HG03103 (cell line): ENCODE results near the gene PRR36.
"Not testable (repeated sequence)": the region's sequence is repeated elsewhere in the genome, so short reads cannot be mapped to it uniquely, and the experiment has no call there.

Source experiments
- ATAC-seq: cut with Tn5 transposase; IDR thresholded peaks from one replicate; pipeline ENCODE4 v1.9.1; 2021; ENCODE audit warnings: low read depth; ENCODE audit not compliant: unreplicated experiment

The PRR36 gene

GRCh38 chr19:7861619-7862412 is 12.4 kb downstream of the PRR36 start:
- no peak for ATAC-seq

GRCh38 chr19:7860714-7861618 is 13.2 kb downstream of the PRR36 start:
- no peak for ATAC-seq

DNA sequence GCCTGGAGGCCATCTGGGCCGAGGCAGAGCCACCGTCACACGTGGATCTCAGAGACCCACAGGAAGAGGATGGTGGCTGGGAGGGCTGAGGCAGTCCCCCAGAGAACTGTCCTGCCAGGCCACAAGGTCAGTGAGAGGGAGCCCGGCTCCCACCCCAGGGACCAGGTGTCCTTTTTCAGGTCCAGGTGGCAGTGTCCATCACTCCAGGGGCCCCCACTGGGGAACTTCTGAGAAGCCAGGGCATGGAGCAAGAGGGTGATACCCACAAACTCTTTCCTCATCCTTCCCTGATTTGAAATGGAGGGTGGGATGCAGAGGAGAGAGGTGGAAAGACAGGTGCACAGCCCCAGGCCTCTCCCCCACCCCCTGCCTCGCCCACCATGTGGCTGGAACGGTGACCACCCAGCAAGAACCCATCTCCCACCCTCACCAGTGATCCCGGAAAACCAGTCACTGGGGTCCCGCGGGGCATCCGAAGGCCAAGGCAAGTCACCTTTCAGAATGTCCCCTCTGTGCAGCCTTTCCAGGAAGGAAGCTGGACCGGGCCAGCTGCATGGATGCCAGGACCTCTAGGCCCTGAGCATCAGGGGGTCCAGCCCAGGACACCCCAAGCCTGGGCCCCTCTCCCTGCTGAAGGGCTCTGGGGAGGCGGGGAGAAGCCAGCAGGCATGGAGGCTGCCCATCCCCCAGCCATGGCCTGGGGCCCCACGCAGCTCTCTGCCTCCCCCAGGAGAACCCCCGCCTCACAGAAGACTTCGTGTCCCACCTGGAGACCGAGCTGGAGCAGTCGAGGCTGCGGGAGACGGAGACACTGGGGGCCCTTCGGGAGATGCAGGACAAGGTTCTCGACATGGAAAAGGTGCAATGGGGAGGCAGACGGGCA is 14.1 kb downstream of the PRR36 start:
- ATAC-seq = no peak

GRCh38 chr19:7859087-7859486 is 15.1 kb downstream of the PRR36 start:
- ATAC-seq = not testable (repeated sequence)

DNA sequence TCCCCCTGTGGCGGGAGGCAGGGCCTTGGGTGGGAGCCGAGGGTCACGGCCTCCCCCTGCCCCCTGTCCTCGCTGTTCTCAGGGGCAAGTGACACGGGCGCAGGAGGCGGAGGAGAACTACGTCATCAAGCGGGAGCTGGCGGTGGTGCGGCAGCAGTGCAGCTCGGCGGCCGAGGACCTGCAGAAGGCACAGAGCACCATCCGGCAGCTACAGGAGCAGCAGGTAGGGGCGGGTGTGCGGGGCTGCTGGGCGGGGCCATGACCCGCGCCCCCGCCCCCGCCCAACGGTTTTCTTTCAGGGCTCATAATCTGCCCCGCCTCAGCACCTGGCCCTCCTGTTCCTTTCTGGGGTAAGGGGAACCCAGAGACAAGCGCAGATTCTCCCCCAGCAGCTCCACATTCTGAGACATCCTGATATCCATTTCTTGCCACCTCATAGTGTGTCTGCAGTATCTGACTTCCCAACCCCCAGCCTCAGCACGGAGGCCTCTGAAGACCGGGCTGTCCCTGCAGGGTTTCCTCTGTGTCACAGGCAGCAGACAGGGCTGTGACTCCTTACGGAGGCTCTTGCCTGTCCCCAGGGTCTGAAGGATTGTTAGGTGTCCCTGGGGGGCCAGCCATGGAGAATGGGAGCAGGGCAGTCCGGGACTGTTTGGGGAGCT is 15.9 kb downstream of the PRR36 start:
- ATAC-seq = no peak

GRCh38 chr19:7857727-7858108 is 16.5 kb downstream of the PRR36 start:
- no peak for ATAC-seq

DNA sequence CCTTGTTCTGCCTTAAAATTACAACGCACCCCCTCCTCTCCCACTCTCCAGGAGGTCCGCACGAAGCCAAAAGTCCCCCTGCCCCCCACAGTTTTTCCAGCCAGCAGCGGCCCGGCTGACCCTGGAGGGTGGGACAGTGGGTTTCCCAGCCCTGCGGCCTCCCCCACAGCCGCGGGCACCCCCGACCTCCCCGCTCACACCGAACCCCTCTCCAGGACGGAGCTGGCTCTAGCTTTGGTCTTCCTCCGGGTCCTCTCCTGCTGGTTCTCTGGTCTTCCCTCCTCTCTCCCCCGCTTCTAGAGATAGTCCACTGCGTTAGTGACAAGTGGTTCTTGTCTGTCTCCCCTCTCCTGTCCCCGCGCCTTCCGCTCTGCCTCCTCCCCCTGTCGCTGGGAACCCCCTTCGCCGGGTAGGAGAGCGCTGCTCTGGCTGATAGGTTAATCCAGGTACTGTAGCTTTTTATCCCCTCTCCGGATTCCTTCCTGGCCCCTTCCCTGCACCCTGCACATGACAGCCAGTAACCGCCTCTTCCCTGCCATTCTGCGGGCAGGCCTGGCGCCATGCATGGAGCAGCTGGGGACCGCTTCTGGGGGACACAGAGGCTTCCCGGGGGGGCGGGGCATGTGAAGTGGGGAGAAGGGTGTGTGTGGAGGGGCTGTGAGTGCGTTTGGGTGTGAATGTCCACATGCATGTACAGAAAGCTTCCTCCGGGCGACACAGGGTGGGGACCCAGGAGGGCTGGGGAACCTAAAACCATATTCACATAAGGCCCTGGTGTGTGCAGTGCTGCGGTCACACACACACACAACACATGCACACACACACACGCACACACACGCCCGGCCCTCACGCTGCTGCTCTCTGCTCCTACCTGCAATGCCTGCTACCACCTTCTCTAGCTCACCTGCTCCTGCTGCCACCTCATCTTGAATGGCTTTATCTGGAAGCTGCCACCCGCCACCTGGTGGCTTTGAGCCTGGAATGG is 17.2 kb downstream of the PRR36 start:
- no peak for ATAC-seq

DNA sequence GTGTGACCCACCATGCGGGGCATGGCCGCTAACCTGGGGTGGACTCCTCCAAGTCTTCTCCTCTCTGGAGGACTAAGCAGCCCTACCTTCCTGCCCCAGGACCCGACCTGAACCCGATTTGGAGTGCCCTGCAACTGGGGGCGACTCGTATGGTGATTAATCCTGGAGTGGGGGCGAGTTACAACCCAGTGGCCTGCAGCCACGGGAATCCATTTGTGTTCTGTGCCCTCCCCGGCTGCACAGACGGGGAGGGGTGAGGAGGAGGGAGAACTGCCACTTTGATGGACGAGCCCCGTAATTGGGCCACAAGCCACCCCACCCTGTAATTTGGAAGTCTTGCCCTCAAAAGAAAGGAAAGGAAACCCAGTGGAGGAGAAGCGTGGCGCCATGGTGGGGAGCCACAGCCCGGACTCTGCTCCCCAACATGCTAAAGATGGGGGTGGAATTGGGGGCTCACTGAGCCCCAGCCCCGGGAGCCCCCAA is 18.0 kb downstream of the PRR36 start:
- no peak for ATAC-seq

- ATAC-seq = no peak
These were observed 18.6 kb downstream of the PRR36 start for GRCh38 chr19:7855426-7856108.

GRCh38 chr19:7853770-7854128 is 20.4 kb downstream of the PRR36 start:
- no peak for ATAC-seq

GRCh38 chr19:7852851-7853769 is 21.1 kb downstream of the PRR36 start:
- no peak for ATAC-seq

GRCh38 chr19:7851623-7852500 is 22.3 kb downstream of the PRR36 start:
- ATAC-seq = no peak

DNA sequence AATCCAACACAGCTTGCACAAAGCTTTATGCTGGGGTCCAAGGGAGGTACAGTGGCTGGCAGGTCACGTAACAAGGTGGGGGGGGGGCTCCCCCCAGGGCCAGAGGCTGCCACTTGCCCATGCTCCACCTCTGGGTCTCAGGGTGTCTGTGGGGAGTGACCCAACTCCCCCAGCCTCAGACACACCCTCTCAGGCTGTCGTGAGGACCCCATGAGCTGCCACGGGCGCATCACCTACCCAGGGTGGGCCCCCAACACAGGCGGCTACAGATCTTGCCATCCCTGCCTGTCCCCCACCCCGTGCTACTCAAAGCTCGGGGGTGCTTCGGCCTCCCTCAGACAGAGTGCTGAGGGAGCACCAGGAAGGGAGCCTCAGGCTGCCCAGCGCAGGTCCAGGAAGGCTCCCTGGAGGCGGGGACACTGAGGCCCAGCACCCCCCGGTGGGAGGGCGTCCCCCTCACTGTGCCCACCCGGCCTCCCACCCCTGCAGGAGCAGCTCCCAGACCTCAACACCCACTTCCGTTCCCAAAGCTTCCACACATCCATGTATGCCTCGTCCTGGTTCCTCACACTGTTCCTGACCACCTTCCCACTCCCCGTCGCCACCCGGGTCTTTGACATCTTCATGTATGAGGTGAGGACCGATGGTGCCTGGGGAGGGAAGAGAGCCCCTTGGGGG is 23.1 kb downstream of the PRR36 start:
- no peak for ATAC-seq

- no peak for ATAC-seq
These were observed 24.0 kb downstream of the PRR36 start for GRCh38 chr19:7850000-7850813.

DNA sequence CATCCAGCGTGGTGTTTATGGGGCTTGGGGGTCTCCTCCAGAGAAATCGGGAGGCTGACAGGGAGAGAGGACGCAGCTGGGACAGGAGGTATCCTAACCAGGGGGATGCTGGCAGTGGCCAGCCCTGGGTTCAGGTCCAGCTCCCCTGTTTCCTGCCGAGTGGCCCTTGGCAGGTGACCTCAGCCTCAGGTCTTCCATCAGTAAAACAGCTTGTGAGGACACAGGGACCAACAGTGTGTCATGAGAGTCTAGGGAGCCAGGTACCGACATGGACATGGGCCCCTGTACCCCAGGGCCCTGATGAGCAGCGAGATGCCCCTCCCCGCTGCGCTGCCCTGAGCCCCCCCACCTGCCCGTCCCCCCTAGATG is 24.6 kb downstream of the PRR36 start:
- ATAC-seq = no peak
